Measurements from ENCODE around the gene SLAMF6. TPM values are rescaled to one million over a fixed set of nuclear protein-coding genes. Genes with fewer than 3 reads are reported as not detected.

The SLAMF6 gene
- total RNA-seq, 1 experiment from 2014 or later = not detected

DNA sequence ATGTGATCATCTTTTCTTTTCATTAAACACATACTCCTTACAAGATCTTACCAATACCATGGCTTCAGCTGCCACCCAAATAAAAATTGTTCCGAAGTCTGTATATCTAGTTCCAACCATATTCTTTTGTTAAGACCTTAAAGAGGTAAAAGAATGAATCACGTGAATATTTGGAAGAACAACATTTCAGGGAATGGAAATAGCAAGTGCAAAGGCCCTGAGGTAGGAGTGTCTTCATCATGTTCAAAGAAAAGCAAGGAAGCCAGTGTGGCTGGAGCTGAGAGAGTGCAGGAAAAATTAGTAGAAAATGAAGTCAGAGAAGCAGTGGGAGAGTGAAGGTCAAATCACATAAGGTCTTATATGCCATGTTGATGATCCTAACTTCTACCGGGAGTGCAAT is 50.9 kb downstream of the SLAMF6 start:
- H3K4me1 ChIP-seq (ENCODE audit: insufficient read depth, low read length, poor library complexity, severe bottlenecking) = no peaks in the 10 kb centered on the region
- TF ChIP-seq EZH2 (IDR thresholded peaks at IDR 0.05; ENCODE audit: borderline replicate concordance, low read depth, low read length, poor library complexity, severe bottlenecking) = no peak
- TF ChIP-seq, protein P1, sequence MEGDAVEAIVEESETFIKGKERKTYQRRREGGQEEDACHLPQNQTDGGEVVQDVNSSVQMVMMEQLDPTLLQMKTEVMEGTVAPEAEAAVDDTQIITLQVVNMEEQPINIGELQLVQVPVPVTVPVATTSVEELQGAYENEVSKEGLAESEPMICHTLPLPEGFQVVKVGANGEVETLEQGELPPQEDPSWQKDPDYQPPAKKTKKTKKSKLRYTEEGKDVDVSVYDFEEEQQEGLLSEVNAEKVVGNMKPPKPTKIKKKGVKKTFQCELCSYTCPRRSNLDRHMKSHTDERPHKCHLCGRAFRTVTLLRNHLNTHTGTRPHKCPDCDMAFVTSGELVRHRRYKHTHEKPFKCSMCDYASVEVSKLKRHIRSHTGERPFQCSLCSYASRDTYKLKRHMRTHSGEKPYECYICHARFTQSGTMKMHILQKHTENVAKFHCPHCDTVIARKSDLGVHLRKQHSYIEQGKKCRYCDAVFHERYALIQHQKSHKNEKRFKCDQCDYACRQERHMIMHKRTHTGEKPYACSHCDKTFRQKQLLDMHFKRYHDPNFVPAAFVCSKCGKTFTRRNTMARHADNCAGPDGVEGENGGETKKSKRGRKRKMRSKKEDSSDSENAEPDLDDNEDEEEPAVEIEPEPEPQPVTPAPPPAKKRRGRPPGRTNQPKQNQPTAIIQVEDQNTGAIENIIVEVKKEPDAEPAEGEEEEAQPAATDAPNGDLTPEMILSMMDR (conservative IDR thresholded peaks at IDR 0.05; ENCODE audit: low read depth, low read length) = no peak
- intact Hi-C loops (cut with micrococcal nuclease; ENCODE audit: unreplicated experiment) = no loop called here
- no peak for DNase-seq (ENCODE audit: low spot score)
- peaks cover 4% of the 10 kb centered on the region for H3K27me3 ChIP-seq (replicated peaks; ENCODE audit: insufficient read depth, low read depth, low read length, poor library complexity)
- H3K27ac ChIP-seq (ENCODE audit: low read depth, low read length, poor library complexity, severe bottlenecking) = no peak overlapping the region
- ChIA-PET POLR2A (ENCODE audit: low non-redundant PET) (no interaction called here), CTCF (no interaction called here)
- BruUV-seq (replicated peaks) = no TSS peak
- no peaks in the 10 kb centered on the region for H3K36me3 ChIP-seq (ENCODE audit: insufficient read depth, low read length, poor library complexity, severe bottlenecking)
- no peak overlapping the region for H3K4me3 ChIP-seq (ENCODE audit: low read depth, low read length, poor library complexity, severe bottlenecking)
- H3K9me3 ChIP-seq (ENCODE audit: low read depth, low read length, poor library complexity, severe bottlenecking) = no peaks in the 10 kb centered on the region

DNA sequence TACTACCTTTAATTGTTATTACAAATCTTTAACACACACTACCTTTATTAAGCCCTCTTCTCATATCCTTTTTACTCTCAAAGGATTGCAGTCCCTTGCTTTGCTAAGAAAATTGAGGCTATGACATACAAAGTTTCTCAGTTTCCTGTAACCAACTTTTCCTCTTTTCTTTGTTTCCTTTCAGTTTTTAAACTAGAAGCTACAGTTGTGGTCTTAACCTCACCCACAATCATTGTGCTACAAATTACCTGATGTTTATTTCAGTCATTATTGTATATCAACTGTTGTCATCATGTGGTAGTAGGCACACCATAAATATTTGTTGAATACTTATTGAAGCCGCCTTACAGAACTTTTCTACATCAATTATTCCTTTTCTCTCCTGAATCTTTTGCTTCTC is 51.8 kb downstream of the SLAMF6 start:
- intact Hi-C loops (cut with micrococcal nuclease; ENCODE audit: unreplicated experiment) = no loop called here
- no peak for TF ChIP-seq EZH2 (IDR thresholded peaks at IDR 0.05; ENCODE audit: borderline replicate concordance, low read depth, low read length, poor library complexity, severe bottlenecking)
- TF ChIP-seq, protein P1 (conservative IDR thresholded peaks at IDR 0.05; ENCODE audit: low read depth, low read length) = no peak
- BruUV-seq (replicated peaks) = no TSS peak
- ChIA-PET CTCF (no interaction called here), POLR2A (ENCODE audit: low non-redundant PET) (no interaction called here)
- Histone ChIP-seq H3K4me1 (ENCODE audit: insufficient read depth, low read length, poor library complexity, severe bottlenecking) (no peaks in the 10 kb centered on the region), H3K36me3 (ENCODE audit: insufficient read depth, low read length, poor library complexity, severe bottlenecking) (no peaks in the 10 kb centered on the region), H3K9me3 (ENCODE audit: low read depth, low read length, poor library complexity, severe bottlenecking) (no peaks in the 10 kb centered on the region), H3K4me3 (ENCODE audit: low read depth, low read length, poor library complexity, severe bottlenecking) (no peak overlapping the region), H3K27ac (ENCODE audit: low read depth, low read length, poor library complexity, severe bottlenecking) (no peak overlapping the region), H3K27me3 (replicated peaks; ENCODE audit: insufficient read depth, low read depth, low read length, poor library complexity) (peaks cover 4% of the 10 kb centered on the region)
- no peak for DNase-seq (ENCODE audit: low spot score)

DNA sequence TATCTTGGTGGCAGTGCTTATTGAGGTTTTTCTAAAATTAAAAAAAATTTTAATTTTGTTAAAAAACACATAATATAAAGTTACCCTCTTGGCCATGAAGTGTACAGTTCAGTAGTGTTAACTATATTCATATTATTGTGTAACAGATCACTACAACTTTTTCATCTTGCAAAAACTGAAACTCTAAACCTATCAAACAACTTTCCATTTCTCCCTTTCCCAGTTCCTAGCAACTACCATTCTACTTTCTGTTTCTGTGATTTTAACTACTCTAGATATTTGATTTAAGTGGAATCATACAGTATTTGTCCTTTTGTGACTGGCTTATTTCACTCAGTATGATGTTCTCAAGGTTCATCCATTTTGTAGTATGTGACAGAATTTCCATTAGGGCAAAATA is 55.5 kb downstream of the SLAMF6 start:
- Histone ChIP-seq H3K36me3 (ENCODE audit: insufficient read depth, low read length, poor library complexity, severe bottlenecking) (no peaks in the 10 kb centered on the region), H3K27ac (ENCODE audit: low read depth, low read length, poor library complexity, severe bottlenecking) (no peak overlapping the region), H3K9me3 (ENCODE audit: low read depth, low read length, poor library complexity, severe bottlenecking) (no peaks in the 10 kb centered on the region), H3K27me3 (replicated peaks; ENCODE audit: insufficient read depth, low read depth, low read length, poor library complexity) (peaks cover 4% of the 10 kb centered on the region), H3K4me1 (ENCODE audit: insufficient read depth, low read length, poor library complexity, severe bottlenecking) (no peaks in the 10 kb centered on the region), H3K4me3 (ENCODE audit: low read depth, low read length, poor library complexity, severe bottlenecking) (no peak overlapping the region)
- TF ChIP-seq, protein P1 (conservative IDR thresholded peaks at IDR 0.05; ENCODE audit: low read depth, low read length) = no peak
- no peak for TF ChIP-seq EZH2 (IDR thresholded peaks at IDR 0.05; ENCODE audit: borderline replicate concordance, low read depth, low read length, poor library complexity, severe bottlenecking)
- BruUV-seq (replicated peaks) = no TSS peak
- intact Hi-C loops (cut with micrococcal nuclease; ENCODE audit: unreplicated experiment) = no loop called here
- DNase-seq (ENCODE audit: low spot score) = no peak
- CTCF ChIA-PET = no interaction called here
- POLR2A ChIA-PET (ENCODE audit: low non-redundant PET) = no interaction called here
